Keratinocyte (primary cell): ENCODE data around the gene LAMC3. TPM values are rescaled to one million over a fixed set of nuclear protein-coding genes. Genes with fewer than 3 reads are reported as not detected.

Experiments
- polyA plus RNA-seq, 5 experiments: library from polyadenylated mRNA; depleted of rRNA in 3 of 5; stranded (reverse) in 3 of 5; stranded (forward) in 1 of 5; unstranded in 1 of 5; fragments of >200 nt; gene quantifications; 1 replicate in 1 of 5; 2 replicates in 3 of 5; 3 replicates in 1 of 5; pipeline versions ENCODE4 v1.2.1 to v1.2.3, GENCODE V29; 2011 to 2012; ENCODE audit warnings: missing spikeins in 2 of 5, low read depth in 1 of 5, low replicate concordance in 1 of 5
- small RNA-seq, 3 experiments: library from RNA; depleted of rRNA; stranded (forward); fragments of <200 nt; gene quantifications; one replicate each; pipeline ENCODE3, GENCODE V24; 2012; ENCODE audit warnings: low read depth in 3 of 3, low replicate concordance in 1 of 3; ENCODE audit not compliant: insufficient read length in 3 of 3

The LAMC3 gene
- polyA plus RNA-seq, 1 donor (not counting 4 experiments of a cell fraction or from before 2014, with no cell fraction given), result not detected

Small RNA genes lying within 50 kb of the gene (small RNA-seq; reads per million reads assigned to genes)
- gene RF00322 (0 reads per million in 3 experiments), gene RNU6-881P (0 reads per million in 3 experiments)

Other genes starting within 250 kb of the LAMC3 start
- gene ABL1, start 173.9 kb upstream of the LAMC3 start, polyA plus RNA-seq, result 13.8 to 20.3 TPM (median 17.0 TPM) in 3 replicates
- gene QRFP, start 112.4 kb upstream of the LAMC3 start, polyA plus RNA-seq, result not detected in 3 replicates
- gene FIBCD1, start 69.9 kb upstream of the LAMC3 start, polyA plus RNA-seq, result 0.79 to 1.3 TPM (median 0.94 TPM) in 3 replicates
- gene AIF1L, start 87.4 kb downstream of the LAMC3 start, polyA plus RNA-seq, result 1.0 to 2.6 TPM (median 1.5 TPM) in 3 replicates
- 4.7 to 7.3 TPM (median 6.4 TPM) in 3 replicates for gene NUP214, start 116.4 kb downstream of the LAMC3 start, polyA plus RNA-seq